ENCODE results near the gene NDRG4. TPM values are rescaled to one million over a fixed set of nuclear protein-coding genes. Genes with fewer than 3 reads are reported as not detected.

NDRG4 gene, protein sequence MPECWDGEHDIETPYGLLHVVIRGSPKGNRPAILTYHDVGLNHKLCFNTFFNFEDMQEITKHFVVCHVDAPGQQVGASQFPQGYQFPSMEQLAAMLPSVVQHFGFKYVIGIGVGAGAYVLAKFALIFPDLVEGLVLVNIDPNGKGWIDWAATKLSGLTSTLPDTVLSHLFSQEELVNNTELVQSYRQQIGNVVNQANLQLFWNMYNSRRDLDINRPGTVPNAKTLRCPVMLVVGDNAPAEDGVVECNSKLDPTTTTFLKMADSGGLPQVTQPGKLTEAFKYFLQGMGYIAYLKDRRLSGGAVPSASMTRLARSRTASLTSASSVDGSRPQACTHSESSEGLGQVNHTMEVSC
- total RNA-seq (2014; rRNA removed; shearing (Covaris generic); ENCODE audit: low replicate concordance) = 6.7 and 9.9 TPM in 2 replicates

DNA sequence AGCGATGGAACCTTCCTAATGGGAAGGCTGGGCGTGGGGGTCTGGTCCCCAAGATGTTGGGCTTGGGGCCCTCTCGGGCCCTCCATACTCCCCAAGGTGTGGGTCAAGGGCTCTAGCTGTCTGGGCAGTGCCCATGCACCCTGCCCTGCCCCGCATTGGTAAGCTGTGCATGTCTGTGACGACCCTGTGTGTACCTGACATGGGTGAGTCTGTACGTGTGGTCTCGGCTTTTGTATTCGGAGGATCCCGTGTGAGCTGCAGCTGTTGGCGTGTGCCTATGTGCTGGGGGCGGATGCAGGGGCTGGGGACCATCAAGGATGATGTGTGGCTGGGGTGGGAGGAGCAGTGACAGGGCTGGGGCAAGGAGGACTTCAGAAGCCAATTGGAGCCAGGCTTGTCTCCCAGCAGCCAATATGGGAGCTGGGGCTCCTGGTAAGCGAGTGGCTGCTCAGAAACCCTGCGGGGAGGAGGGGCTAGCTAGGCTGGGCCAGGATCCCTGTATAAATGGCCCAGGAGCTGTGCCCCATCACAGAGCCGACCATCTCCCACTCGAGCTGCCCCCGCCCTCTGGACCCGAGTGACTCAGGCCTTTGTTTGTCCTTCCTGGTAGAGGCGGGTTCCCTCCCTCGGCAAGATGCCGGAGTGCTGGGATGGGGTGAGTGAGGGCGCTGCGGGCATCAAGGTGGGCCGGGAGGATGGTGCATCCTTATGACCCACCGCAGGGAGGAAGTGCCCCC lies at the start of gene NDRG4:
Gene NDRG4 (plus strand): TSS at position 529 of the 737 bp plus-strand sequence. CDS start 106 bp downstream, at position 635.
- H3K27me3 ChIP-seq = no peaks in the 10 kb centered on the region
- H3K36me3 ChIP-seq = no peaks in the 10 kb centered on the region
- peak; percentile 83 for DNase-seq
- peak within 1 kb of the TSS; percentile 14 for H3K4me3 ChIP-seq
- no peaks in the 10 kb centered on the region for H3K9me3 ChIP-seq

DNA sequence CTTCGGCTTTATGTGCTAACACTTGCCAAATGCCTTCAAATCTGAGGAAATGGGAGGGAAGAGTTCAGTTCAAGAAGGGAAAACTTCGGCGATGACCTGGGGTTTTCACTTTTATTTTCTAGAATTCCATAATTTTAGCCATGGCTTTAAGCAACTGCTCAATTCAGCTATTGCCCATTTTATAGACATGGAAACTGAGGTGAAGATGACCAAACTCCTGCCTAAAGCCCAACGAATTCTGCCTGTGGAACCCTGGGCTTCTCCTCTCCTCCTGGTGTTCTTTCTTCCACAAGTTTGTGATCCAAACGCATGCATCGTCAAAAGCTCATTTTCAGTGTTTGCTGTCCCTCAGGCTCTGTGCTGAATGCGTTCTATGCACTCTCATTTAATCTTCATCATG lies 49.4 kb upstream of the NDRG4 start:
- Histone ChIP-seq H3K4me3 (no peak overlapping the region), H3K9me3 (no peaks in the 10 kb centered on the region), H3K36me3 (no peaks in the 10 kb centered on the region), H3K27me3 (peaks cover 4% of the 10 kb centered on the region)
- no peak for DNase-seq

DNA sequence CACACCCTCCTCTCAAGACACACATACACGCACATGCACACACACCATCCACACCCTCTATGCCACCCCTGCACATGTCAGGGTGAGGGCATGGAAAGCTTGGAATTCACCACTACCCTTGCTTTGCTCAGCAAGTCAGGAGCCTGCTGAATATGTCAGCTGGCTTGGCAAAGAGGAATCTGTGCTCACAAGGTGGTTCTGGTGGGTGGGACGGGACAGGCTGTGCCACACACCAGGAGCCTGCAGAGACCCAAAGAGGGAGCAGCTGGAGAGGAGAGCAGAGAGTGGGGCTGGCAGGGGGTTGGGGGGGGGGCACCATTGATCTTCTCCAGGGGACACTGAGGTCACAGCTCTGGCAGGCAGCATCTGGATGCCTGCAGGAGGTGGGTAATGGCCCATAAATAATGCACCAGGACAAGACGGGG lies 48.7 kb upstream of the NDRG4 start:
- H3K9me3 ChIP-seq = no peaks in the 10 kb centered on the region
- no peak for DNase-seq
- H3K36me3 ChIP-seq = no peaks in the 10 kb centered on the region
- no peak overlapping the region for H3K4me3 ChIP-seq
- H3K27me3 ChIP-seq = peaks cover 4% of the 10 kb centered on the region

DNA sequence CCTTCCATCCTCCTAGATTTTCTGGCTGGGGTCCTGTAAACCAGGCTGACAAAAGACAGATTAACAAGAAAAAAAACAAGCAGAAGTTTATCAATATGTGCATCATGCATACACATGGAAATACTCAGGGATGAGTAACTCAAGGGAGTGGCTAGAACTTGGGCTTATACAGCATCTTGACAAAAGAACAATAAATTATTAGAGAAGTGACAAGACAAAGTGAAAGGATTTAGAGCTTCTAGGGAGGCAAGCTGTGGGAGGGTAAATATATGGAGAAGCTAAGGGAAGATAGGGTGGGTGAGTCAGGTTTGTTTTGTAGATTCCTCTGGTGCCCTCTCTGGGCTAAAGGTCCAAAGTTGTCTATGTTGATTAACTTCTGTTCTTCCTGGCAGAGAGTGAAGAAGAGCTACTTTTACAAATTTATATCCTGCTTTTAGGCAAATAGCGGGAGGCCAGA lies 48.0 kb upstream of the NDRG4 start:
- peak; percentile 55 for DNase-seq
- H3K36me3 ChIP-seq = no peaks in the 10 kb centered on the region
- H3K9me3 ChIP-seq = no peaks in the 10 kb centered on the region
- no peak overlapping the region for H3K4me3 ChIP-seq
- peaks cover 4% of the 10 kb centered on the region for H3K27me3 ChIP-seq

DNA sequence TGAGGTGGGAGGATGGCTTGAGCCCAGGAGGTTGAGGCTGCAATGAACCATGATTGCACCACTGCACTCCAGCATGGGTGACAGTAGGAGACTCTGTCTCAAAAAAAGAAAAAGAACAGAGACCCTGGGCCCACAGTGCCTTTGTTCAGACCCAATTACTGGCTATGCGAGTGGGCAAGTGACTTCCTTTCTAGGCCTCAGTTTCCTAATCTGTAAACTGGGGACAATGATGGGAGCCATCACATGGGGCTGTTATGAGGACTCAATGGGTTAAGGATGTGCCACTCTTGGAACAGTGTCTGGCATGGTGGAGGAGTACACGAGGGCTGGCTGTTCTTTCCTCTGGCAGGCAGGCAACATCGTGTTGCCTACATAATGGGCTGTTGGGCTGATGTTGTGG lies 47.3 kb upstream of the NDRG4 start:
- H3K27me3 ChIP-seq = peaks cover 2% of the 10 kb centered on the region
- H3K36me3 ChIP-seq = no peaks in the 10 kb centered on the region
- H3K4me3 ChIP-seq = no peak overlapping the region
- no peaks in the 10 kb centered on the region for H3K9me3 ChIP-seq
- DNase-seq = no peak

DNA sequence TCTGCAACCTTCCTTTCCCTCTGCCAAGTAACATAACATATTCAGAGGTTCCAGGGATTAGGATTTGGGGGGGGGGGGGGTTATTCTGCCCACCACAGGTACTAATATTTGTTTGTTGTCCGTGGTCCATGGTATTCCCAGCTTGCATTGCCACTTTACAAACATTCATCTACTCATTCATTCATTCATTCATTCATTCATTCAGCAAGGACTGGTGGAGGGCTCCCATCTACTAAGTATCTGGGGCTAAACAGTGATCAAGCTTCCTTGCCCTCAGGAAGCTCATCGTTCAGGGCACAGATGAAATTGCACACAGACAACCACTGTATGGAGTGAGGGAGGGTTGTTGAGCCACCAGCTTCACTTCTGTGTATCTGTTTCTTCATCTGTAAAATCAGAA lies 45.8 kb upstream of the NDRG4 start:
- Histone ChIP-seq H3K9me3 (no peaks in the 10 kb centered on the region), H3K4me3 (no peak overlapping the region), H3K27me3 (no peaks in the 10 kb centered on the region), H3K36me3 (no peaks in the 10 kb centered on the region)
- DNase-seq = no peak

DNA sequence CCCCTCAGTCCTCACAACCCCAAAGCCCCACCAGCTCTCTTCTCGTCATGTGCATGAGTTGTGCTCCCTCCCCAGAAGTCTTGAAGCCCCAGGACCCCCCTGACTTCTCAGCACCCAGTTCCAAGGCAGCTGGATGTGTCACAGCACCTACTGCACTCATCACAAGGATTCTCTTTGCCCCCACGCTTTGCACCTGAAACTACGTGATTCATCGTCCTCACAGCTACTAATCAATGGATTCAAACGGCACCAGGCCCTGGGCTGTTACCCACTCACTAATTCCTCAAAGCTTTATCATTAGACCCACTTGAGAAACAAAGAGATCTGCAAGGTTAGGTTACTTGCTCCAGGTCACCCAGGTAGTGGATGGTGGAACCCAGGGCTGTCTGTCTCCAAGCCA lies 45.1 kb upstream of the NDRG4 start:
- Histone ChIP-seq H3K27me3 (no peaks in the 10 kb centered on the region), H3K36me3 (no peaks in the 10 kb centered on the region), H3K4me3 (no peak overlapping the region), H3K9me3 (no peaks in the 10 kb centered on the region)
- DNase-seq = no peak

DNA sequence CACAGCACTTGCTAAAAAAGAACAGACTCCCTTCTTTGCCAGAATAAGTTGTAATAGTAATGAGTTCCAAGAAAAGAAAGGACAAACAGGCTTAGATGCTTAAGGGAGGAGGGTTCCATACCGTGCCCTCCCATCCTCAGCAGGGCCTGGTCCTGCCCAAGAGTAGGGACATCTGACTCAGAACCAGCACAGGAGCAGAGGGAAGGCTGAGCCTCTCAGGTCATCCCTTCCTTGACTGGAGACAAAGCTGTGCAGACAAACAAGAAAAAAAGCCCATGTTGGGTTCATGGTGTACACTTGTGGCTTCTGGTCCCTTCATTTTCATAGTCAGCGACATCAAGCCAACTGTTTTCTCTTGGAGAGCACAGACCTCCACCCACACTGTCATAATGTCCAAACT lies 44.2 kb upstream of the NDRG4 start:
- DNase-seq = no peak
- H3K36me3 ChIP-seq = no peaks in the 10 kb centered on the region
- H3K27me3 ChIP-seq = no peaks in the 10 kb centered on the region
- no peak overlapping the region for H3K4me3 ChIP-seq
- H3K9me3 ChIP-seq = no peaks in the 10 kb centered on the region

DNA sequence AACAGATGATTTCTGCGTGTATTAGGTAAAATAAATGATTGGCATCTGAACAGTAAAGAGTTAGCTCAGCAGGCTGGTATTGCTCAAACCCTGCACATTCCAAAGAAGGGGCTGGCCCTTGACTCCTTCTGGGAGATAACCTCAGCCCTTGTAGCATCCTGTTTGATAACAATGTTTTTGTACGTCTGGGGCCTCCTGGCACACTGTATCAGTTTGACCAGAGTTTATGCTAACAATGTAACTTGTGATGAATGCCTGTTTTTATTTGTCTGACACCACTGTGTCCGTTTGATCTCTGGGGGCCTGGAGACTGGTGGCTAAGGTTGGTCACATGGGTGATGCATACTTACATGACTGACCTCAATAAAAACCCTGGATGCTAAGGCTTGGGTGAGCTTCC lies 43.8 kb upstream of the NDRG4 start:
- H3K4me3 ChIP-seq = no peak overlapping the region
- no peak for DNase-seq
- H3K36me3 ChIP-seq = no peaks in the 10 kb centered on the region
- H3K27me3 ChIP-seq = no peaks in the 10 kb centered on the region
- H3K9me3 ChIP-seq = no peaks in the 10 kb centered on the region

DNA sequence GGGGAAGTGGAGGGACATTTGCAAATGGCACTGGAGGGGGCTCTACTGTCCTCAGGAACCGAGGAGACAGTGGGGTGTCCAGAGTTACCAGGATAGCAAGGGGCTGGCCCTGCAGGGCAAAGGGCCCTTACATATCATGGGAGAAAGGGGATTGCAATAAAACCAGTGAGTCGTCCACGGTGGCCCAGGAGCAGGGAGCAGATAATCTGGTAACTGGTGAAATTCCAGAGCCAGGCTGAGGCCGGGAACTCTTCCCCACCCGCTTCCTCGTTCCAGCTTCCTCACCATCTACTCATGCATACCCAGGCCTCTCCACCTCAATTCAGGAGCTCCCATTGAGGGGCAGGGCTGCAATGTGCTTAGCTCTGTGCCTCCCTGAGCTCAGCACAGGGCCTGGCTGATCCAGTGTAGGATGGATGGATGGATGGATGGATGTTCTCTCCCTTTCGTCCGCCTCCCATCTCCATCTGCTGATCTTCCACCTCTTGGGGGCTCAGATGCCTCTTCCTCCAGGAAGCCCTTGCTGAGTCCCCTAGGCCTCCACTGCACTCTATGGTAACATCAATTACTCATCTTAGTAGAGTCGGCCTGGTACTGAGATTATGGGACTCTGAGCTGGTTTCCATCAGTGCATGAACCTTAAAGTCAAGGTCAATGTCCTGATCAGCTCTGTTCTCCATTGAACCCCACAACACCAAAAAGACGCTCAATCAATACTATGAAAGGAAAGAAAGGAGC lies 41.2 kb upstream of the NDRG4 start:
- Histone ChIP-seq H3K9me3 (no peaks in the 10 kb centered on the region), H3K27me3 (peaks cover 3% of the 10 kb centered on the region; the same call in 1 of the 2 replicates), H3K4me3 (no peak overlapping the region), H3K36me3 (no peaks in the 10 kb centered on the region)
- DNase-seq = no peak

DNA sequence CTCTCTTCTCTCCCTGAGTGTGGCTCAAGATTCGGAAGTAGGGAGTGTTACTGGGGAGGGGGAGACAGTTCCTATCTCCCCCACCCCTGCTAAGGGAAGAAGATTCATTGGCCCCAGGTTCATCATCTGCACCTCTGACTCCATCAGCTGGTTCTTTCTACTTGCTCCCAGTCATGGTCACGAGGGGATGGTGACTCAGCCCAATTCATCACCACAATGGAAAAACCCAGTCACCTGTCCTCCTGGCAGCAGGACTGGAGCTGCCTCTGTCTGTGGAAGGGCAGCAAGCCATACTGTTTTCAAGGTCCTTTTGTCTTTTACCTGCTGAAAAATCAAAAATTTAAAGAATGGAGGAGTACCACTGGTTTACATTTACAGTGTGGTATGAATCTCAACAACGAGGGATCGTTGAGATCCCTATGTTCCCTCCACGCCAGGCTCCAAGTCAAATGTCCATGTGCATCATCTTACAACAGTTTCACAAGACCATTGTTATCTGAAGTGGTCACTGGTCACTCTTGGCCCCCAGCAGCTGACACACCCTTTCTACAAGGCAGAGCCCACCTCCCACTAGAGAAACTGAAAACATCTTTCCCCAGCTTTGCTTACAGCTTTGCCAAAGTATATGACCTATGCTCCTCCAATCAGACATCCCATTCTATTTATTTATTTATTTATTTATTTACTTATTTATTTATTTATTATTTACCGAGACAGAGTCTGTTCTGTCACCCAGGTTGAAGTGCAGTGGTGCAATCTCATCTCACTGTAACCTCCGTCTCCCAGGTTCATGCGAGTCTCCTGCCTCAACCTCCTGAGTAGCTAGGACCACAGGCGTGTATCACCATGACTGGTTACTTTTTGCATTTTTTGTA lies 40.4 kb upstream of the NDRG4 start:
- Histone ChIP-seq H3K9me3 (no peaks in the 10 kb centered on the region), H3K4me3 (no peak overlapping the region), H3K27me3 (peaks cover 11% of the 10 kb centered on the region), H3K36me3 (no peaks in the 10 kb centered on the region)
- DNase-seq = peak; percentile 79

DNA sequence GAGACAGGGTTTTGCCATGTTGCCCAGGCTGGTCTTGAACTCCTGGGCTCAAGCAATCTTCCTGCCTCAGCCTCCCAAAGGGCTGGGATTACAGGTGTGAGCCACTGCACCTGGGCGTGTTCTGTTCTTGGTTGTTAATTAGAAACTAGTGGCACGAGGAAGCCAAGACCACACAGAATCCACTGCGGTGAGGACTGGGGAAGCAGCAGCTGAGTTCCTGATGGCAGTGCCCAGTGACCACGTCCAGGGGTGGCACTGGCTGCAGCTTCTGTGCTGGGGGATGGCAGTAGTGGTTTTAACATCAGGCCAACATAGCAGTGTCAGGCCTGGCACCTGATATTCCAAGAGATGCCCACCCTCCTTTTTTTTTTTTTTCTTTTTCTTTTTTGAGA lies 39.7 kb upstream of the NDRG4 start:
- Histone ChIP-seq H3K27me3 (peaks cover 17% of the 10 kb centered on the region), H3K9me3 (no peaks in the 10 kb centered on the region), H3K36me3 (no peaks in the 10 kb centered on the region), H3K4me3 (no peak overlapping the region)
- no peak for DNase-seq

DNA sequence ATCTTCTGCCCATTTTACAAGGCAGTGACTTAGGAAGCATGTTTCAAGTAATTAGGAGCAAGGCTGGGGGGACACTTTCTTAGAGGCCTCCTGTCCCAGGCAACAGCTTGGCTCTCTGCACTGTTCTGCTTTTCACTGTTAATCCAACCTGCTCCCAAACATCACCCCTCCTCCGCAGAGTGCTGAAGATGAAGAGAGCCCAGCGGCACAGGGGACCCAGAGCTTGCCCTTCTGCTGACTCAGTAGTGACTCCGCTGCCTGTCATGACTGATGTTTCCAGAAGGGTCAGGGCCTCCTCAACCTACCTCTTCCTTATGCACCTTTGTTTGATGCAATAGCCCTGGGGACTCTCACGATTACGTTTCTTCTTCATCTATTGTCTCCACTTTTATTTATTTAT lies 38.9 kb upstream of the NDRG4 start:
- Histone ChIP-seq H3K36me3 (no peaks in the 10 kb centered on the region), H3K4me3 (no peak overlapping the region), H3K27me3 (peaks cover 25% of the 10 kb centered on the region), H3K9me3 (0 out of 2 replicates have a peak, but pooled peaks cover under 1% of the 10 kb centered on the region)
- DNase-seq = no peak

DNA sequence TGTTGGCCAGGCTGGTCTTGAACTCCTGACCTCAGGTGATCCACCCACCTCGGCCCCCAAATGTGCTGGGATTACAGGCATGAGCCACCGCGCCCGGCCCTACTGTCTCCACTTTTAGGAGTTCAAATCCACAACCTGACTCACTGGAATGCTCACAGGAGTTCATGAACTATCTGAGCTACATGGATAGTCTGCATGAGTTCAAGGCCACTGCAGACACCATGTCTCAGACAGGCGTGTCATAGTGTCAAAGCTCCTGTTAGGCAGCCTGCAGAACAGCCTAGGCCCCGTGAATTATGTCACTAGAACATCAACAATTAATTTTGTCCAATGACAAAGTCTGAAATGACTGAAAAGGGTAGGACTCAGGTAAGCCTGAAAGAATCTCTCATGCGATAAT lies 38.3 kb upstream of the NDRG4 start:
- DNase-seq = no peak
- Histone ChIP-seq H3K9me3 (0 out of 2 replicates have a peak, but pooled peaks cover 2% of the 10 kb centered on the region), H3K4me3 (no peak overlapping the region), H3K27me3 (peaks cover 31% of the 10 kb centered on the region), H3K36me3 (no peaks in the 10 kb centered on the region)

DNA sequence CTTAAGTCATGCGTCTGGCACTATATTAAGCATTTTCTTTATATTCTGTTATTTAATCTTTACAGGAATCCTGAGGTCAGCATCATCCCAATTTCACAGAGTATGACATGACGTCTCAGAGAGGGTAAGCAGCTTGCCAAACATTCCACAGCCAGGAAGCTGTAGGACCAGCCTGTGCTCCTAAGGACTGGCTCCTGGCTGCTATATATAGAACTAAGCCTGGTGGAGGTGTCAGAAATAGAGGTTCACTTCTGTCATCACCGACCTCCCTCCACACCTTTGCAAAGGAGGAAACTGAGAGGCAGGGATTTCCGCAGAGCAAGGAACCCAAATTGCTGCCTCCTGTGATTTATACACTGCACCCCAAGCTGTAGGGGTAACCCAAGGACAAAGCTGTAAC lies 37.9 kb upstream of the NDRG4 start:
- H3K27me3 ChIP-seq = peaks cover 35% of the 10 kb centered on the region
- H3K9me3 ChIP-seq = 0 out of 2 replicates have a peak, but pooled peaks cover 2% of the 10 kb centered on the region
- no peaks in the 10 kb centered on the region for H3K36me3 ChIP-seq
- no peak overlapping the region for H3K4me3 ChIP-seq
- no peak for DNase-seq

DNA sequence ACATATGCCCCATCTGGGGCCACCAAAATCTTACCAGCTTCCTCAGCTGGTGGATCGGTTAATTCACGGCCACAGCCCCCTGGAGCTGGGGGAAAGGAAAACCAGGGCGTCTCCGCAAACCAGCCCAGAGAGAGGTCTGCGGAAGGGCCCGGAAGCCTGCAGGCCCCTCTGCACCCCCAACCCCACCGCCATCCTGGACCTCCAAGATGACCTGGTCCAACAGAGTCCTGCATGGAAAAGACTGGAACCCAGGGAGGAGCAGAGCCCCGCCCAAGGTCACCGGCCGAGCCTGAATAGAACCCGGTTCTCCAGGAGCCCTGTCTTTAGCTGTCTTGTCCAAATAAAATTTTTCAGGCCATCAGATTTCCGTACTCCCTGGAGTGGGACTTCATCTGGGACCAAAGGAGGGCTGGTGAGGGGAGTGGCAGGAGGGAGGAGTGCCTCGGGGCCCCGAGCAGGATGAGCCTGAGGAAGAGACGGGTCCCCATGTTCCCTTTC lies 37.4 kb upstream of the NDRG4 start:
- H3K9me3 ChIP-seq = 0 out of 2 replicates have a peak, but pooled peaks cover 2% of the 10 kb centered on the region
- no peak overlapping the region for H3K4me3 ChIP-seq
- H3K36me3 ChIP-seq = no peaks in the 10 kb centered on the region
- peaks cover 38% of the 10 kb centered on the region for H3K27me3 ChIP-seq
- no peak for DNase-seq
